SU-DHL-6 (cell line): Measurements from ENCODE around the gene CES4A.

Experiments used
- EZH2phosphoT487 ChIP-seq: fragments of 200-600 bp; sonication (generic), shearing (Covaris generic); conservative IDR thresholded peaks from 2 replicates; pipeline ENCODE4 v1.6.1; 2018; ENCODE audit warnings: mild to moderate bottlenecking, antibody characterized with exemption, low read length, moderate library complexity, mixed read lengths
- TF ChIP-seq, protein P1 (sequence below): fragments of 200-600 bp; sonication (generic); IDR thresholded peaks from one replicate; pipeline ENCODE4 v1.5.1; 2017; ENCODE audit warnings: antibody characterized with exemption, mild to moderate bottlenecking, low read length, moderate library complexity; ENCODE audit not compliant: insufficient read depth, poor library complexity, severe bottlenecking

DNA sequence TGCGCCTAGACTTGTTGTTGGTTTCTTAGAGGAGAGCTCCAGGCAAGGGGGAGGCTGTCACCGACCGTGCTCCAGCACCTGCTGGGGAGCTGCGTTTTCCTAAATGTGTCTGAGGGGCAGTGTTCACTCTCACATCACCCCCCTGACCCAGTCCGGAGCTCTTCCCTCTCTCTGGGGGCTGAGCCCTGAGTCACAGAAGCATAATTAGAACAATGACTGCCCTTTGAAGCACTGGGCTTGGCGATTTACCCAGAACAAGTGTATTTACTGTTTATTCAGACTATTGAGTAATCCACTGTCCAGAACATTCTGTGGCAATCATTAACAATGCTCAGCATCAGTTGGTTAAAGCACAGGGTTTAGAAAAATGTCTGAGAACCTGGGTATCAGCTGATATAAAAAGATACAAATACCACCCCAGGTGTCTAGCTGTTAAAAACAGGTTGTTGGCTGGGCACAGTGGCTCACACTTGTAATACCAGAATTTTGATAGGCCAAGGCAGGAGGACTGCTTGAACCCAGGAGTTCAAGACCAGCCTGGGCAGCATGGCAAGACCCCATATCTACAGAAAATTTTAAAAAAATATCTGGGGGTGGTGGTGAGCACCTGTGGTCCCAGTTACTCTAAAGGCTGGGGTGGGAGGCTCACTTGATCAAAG lies 8.1 kb downstream of the CES4A start:
- TF ChIP-seq, protein P1, sequence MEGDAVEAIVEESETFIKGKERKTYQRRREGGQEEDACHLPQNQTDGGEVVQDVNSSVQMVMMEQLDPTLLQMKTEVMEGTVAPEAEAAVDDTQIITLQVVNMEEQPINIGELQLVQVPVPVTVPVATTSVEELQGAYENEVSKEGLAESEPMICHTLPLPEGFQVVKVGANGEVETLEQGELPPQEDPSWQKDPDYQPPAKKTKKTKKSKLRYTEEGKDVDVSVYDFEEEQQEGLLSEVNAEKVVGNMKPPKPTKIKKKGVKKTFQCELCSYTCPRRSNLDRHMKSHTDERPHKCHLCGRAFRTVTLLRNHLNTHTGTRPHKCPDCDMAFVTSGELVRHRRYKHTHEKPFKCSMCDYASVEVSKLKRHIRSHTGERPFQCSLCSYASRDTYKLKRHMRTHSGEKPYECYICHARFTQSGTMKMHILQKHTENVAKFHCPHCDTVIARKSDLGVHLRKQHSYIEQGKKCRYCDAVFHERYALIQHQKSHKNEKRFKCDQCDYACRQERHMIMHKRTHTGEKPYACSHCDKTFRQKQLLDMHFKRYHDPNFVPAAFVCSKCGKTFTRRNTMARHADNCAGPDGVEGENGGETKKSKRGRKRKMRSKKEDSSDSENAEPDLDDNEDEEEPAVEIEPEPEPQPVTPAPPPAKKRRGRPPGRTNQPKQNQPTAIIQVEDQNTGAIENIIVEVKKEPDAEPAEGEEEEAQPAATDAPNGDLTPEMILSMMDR: no peak
- TF ChIP-seq EZH2phosphoT487: no peak
